Fibroblast of lung (primary cell): ENCODE measurements around the gene RNF175.

Source experiments
- CTCF ChIP-seq, 2 donors: IDR thresholded peaks in 1 of 2; conservative IDR thresholded peaks in 1 of 2; 1 replicate in 1 of 2; 2 replicates in 1 of 2; pipeline ENCODE4 v1.5.1; 2011 to 2012; ENCODE audit warnings: low read length in 2 of 2, control low read depth in 1 of 2, inconsistent platforms in 1 of 2, low read depth in 1 of 2, mild to moderate bottlenecking in 1 of 2
- EZH2 ChIP-seq: IDR thresholded peaks from 2 replicates; pipeline ENCODE4 v1.5.1; 2012; ENCODE audit warnings: low read length, control low read depth, mild to moderate bottlenecking; ENCODE audit errors: missing control alignments

GRCh38 chr4:153765894-153766293, 6.1 kb upstream of the RNF175 start:
- no peak for TF ChIP-seq CTCF (conservative IDR thresholded peaks at IDR 0.05 in 1 of 2, IDR thresholded peaks at IDR 0.05 in 1 of 2; ENCODE audit: low read depth in 1 of 2, low read length in 2 of 2)
- no peak for TF ChIP-seq EZH2
